Neural progenitor cell (in vitro differentiated cells): ENCODE results near the gene CDK10. TPM values are rescaled to one million over a fixed set of nuclear protein-coding genes. Genes with fewer than 3 reads are reported as not detected.

Source experiments
- DNase-seq: peaks from one replicate; pipeline ENCODE4 v3.0.0-alpha.2; 2016; ENCODE audit warnings: low spot score
- H2AFZ ChIP-seq: fragments of 200-600 bp; sonication (generic); replicated peaks from 2 replicates; pipeline ENCODE4 v1.6.1; 2016; ENCODE audit warnings: antibody characterized with exemption
- H3F3A ChIP-seq: fragments of 200-600 bp; sonication (generic); 2 replicates; pipeline ENCODE4 v1.6.1; 2016; ENCODE audit warnings: antibody characterized with exemption, low read depth
- H3K27ac ChIP-seq: fragments of 200-600 bp; sonication (generic); 2 replicates; pipeline ENCODE4 v1.5.1; 2016; ENCODE audit warnings: mild to moderate bottlenecking
- H3K27me3 ChIP-seq: fragments of 200-600 bp; sonication (generic); 2 replicates; pipeline ENCODE4 v1.6.1; 2016; ENCODE audit warnings: mild to moderate bottlenecking, moderate library complexity
- H3K36me3 ChIP-seq: fragments of 200-600 bp; sonication (generic); 2 replicates; pipeline ENCODE4 v1.5.1; 2016
- H3K4me1 ChIP-seq: fragments of 200-600 bp; sonication (generic); 2 replicates; pipeline ENCODE4 v1.6.1; 2016; ENCODE audit warnings: mixed run types
- H3K4me2 ChIP-seq: fragments of 200-600 bp; sonication (generic); 2 replicates; pipeline ENCODE4 v1.6.1; 2016
- H3K4me3 ChIP-seq: fragments of 200-600 bp; sonication (generic); 2 replicates; pipeline ENCODE4 v1.5.1; 2016
- H3K79me2 ChIP-seq: fragments of 200-600 bp; sonication (generic); 2 replicates; pipeline ENCODE4 v1.6.1; 2016; ENCODE audit warnings: low read depth
- H3K9ac ChIP-seq: fragments of 200-600 bp; sonication (generic); 2 replicates; pipeline ENCODE4 v1.6.1; 2016
- H3K9me3 ChIP-seq: fragments of 200-600 bp; sonication (generic); 2 replicates; pipeline ENCODE4 v1.5.1; 2016; ENCODE audit warnings: low read depth
- H4K20me1 ChIP-seq: fragments of 200-600 bp; sonication (generic); 2 replicates; pipeline ENCODE4 v1.6.1; 2016; ENCODE audit warnings: low read depth
- H3K27ac Mint-ChIP-seq: 3 replicates; pipeline ENCODE4 v1.8.0; 2021; ENCODE audit warnings: mixed read lengths
- H3K27me3 Mint-ChIP-seq: 2 replicates; pipeline ENCODE4 v1.8.0; 2022; ENCODE audit warnings: low read depth, mild to moderate bottlenecking, inconsistent platforms, moderate library complexity, mixed read lengths; ENCODE audit not compliant: insufficient read depth
- H3K36me3 Mint-ChIP-seq: 3 replicates; pipeline ENCODE4 v1.8.0; 2021; ENCODE audit warnings: mixed read lengths
- H3K4me1 Mint-ChIP-seq: 3 replicates; pipeline ENCODE4 v1.8.0; 2021; ENCODE audit warnings: mixed read lengths
- H3K4me3 Mint-ChIP-seq: 3 replicates; pipeline ENCODE4 v1.8.0; 2021; ENCODE audit warnings: mild to moderate bottlenecking, moderate library complexity, mixed read lengths
- H3K9me3 Mint-ChIP-seq: 3 replicates; pipeline ENCODE4 v1.8.0; 2020; ENCODE audit warnings: mixed read lengths
- CTCF ChIP-seq: fragments of 200-600 bp; sonication (generic); IDR thresholded peaks from 2 replicates; pipeline ENCODE4 v1.5.1; 2017; ENCODE audit warnings: antibody characterized with exemption, mild to moderate bottlenecking
- EZH2 ChIP-seq: fragments of 200-600 bp; sonication (generic); IDR thresholded peaks from 2 replicates; pipeline ENCODE4 v1.6.1; 2017; ENCODE audit warnings: antibody characterized with exemption, mild to moderate bottlenecking, moderate library complexity
- EZH2phosphoT487 ChIP-seq: fragments of 200-600 bp; sonication (generic); IDR thresholded peaks from 2 replicates; pipeline ENCODE4 v1.6.1; 2017; ENCODE audit warnings: antibody characterized with exemption
- total RNA-seq: library from RNA; depleted of rRNA; stranded (reverse); fragments of >200 nt; gene quantifications from 2 replicates; pipeline ENCODE4 v1.2.3, GENCODE V29; 2015; ENCODE audit warnings: low replicate concordance

CDK10 gene
- total RNA-seq, 1 donor from 2014 or later: 75.6 TPM

GRCh38 chr16:89707695-89708094, 21.2 kb downstream of the CDK10 start:
- no peak overlapping the region for H3K4me2 ChIP-seq
- H2AFZ ChIP-seq: no peak overlapping the region
- H3K27ac ChIP-seq: no peak overlapping the region
- no peaks in the 10 kb centered on the region for H4K20me1 ChIP-seq
- peaks cover 17% of the 10 kb centered on the region for H3K4me1 Mint-ChIP-seq
- no peak overlapping the region for H3K9ac ChIP-seq
- H3K9me3 Mint-ChIP-seq: no peaks in the 10 kb centered on the region
- peaks cover 25% of the 10 kb centered on the region for H3K27me3 ChIP-seq
- H3K9me3 ChIP-seq: no peaks in the 10 kb centered on the region
- TF ChIP-seq EZH2 (no peak), EZH2phosphoT487 (no peak), CTCF (no peak)
- no peaks in the 10 kb centered on the region for H3K79me2 ChIP-seq
- no peak overlapping the region for H3K4me3 ChIP-seq
- H3F3A ChIP-seq: peaks cover 9% of the 10 kb centered on the region
- H3K4me3 Mint-ChIP-seq: no peak overlapping the region
- DNase-seq: no peak
- peaks cover 15% of the 10 kb centered on the region for H3K4me1 ChIP-seq
- H3K27ac Mint-ChIP-seq: no peak overlapping the region
- no peaks in the 10 kb centered on the region for H3K36me3 ChIP-seq
- H3K36me3 Mint-ChIP-seq: peaks cover 3% of the 10 kb centered on the region
- peaks cover 15% of the 10 kb centered on the region for H3K27me3 Mint-ChIP-seq

- H3K4me3 Mint-ChIP-seq: no peak overlapping the region
Observed at GRCh38 chr16:89708481-89708931, 22.0 kb downstream of the CDK10 start.

DNA sequence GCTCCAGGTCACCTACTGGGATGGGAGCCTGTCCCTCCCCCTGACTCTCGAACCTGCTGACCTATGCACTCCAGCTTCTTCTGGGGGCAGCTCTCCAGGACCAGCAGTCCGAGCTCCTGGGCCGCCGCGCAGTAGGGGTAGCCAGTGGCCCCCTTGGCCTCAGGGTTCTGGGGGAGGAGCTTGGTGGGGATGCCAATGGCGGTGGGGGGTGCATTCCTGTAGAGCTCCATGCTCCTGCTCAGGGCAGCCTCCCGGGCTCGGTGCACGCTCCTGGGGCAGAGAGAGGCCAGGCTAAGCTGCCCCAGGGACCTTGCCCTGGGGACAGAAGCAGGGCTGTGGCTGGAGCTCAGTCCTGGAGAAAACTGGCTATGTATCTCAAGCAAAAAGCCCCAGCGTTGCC, 22.7 kb downstream of the CDK10 start:
- Histone ChIP-seq H3K79me2 (no peaks in the 10 kb centered on the region), H3K9ac (no peak overlapping the region), H2AFZ (no peak overlapping the region), H3K27ac (no peak overlapping the region), H3K4me1 (peaks cover 15% of the 10 kb centered on the region), H3F3A (peaks cover 8% of the 10 kb centered on the region), H4K20me1 (no peaks in the 10 kb centered on the region), H3K9me3 (no peaks in the 10 kb centered on the region), H3K4me3 (no peak overlapping the region), H3K4me2 (peak overlapping the region; percentile 8), H3K27me3 (peaks cover 13% of the 10 kb centered on the region), H3K36me3 (no peaks in the 10 kb centered on the region)
- H3K4me1 Mint-ChIP-seq: peaks cover 17% of the 10 kb centered on the region
- no peak overlapping the region for H3K27ac Mint-ChIP-seq
- peak; percentile 63 for DNase-seq
- H3K36me3 Mint-ChIP-seq: peaks cover 3% of the 10 kb centered on the region
- H3K4me3 Mint-ChIP-seq: no peak overlapping the region
- TF ChIP-seq CTCF: no peak
- TF ChIP-seq EZH2: no peak
- no peak for TF ChIP-seq EZH2phosphoT487
- no peaks in the 10 kb centered on the region for H3K9me3 Mint-ChIP-seq
- peaks cover 15% of the 10 kb centered on the region for H3K27me3 Mint-ChIP-seq

More at GRCh38 chr16:89708481-89708931, 22.0 kb downstream of the CDK10 start:
- no peaks in the 10 kb centered on the region for H3K9me3 Mint-ChIP-seq
- peaks cover 15% of the 10 kb centered on the region for H3K4me1 ChIP-seq
- H3K4me3 ChIP-seq: no peak overlapping the region
- no peak overlapping the region for H3K27ac ChIP-seq
- H3K79me2 ChIP-seq: no peaks in the 10 kb centered on the region
- no peak overlapping the region for H3K27ac Mint-ChIP-seq
- H2AFZ ChIP-seq: no peak overlapping the region
- H3K36me3 ChIP-seq: no peaks in the 10 kb centered on the region
- peaks cover 8% of the 10 kb centered on the region for H3F3A ChIP-seq
- no peak for DNase-seq
- H3K9me3 ChIP-seq: no peaks in the 10 kb centered on the region
- no peak overlapping the region for H3K9ac ChIP-seq
- H3K4me2 ChIP-seq: no peak overlapping the region
- H3K4me1 Mint-ChIP-seq: peaks cover 17% of the 10 kb centered on the region
- peaks cover 17% of the 10 kb centered on the region for H3K27me3 ChIP-seq
- H3K36me3 Mint-ChIP-seq: peaks cover 3% of the 10 kb centered on the region
- peaks cover 15% of the 10 kb centered on the region for H3K27me3 Mint-ChIP-seq
- no peaks in the 10 kb centered on the region for H4K20me1 ChIP-seq
- TF ChIP-seq EZH2phosphoT487 (no peak), CTCF (no peak), EZH2 (no peak)
